DOHH2 (cell line): ENCODE data around the gene PKM.

ENCODE experiments used
- H3F3A ChIP-seq: fragments of 200-600 bp; sonication (generic), shearing (Covaris generic); 2 replicates; pipeline ENCODE4 v1.6.0; 2016; ENCODE audit warnings: antibody characterized with exemption, mild to moderate bottlenecking; ENCODE audit not compliant: control insufficient read depth, insufficient read depth
- H3K27ac ChIP-seq: fragments of 200-600 bp; sonication (generic); 2 replicates; pipeline ENCODE4 v1.5.1; 2014; ENCODE audit warnings: low read depth, mild to moderate bottlenecking, low read length, moderate library complexity
- H3K27me3 ChIP-seq: fragments of 200-600 bp; sonication (generic); 2 replicates; pipeline ENCODE4 v1.6.1; 2014; ENCODE audit warnings: mild to moderate bottlenecking, low read length, mixed read lengths; ENCODE audit not compliant: control insufficient read depth
- H3K36me3 ChIP-seq: fragments of 200-600 bp; sonication (generic); 2 replicates; pipeline ENCODE4 v1.6.1; 2014; ENCODE audit warnings: mild to moderate bottlenecking, low read length, moderate library complexity, mixed read lengths; ENCODE audit not compliant: control insufficient read depth
- H3K4me1 ChIP-seq: fragments of 200-600 bp; sonication (generic); 2 replicates; pipeline ENCODE4 v1.6.1; 2014; ENCODE audit warnings: mild to moderate bottlenecking, low read length, mixed read lengths; ENCODE audit not compliant: control insufficient read depth
- H3K4me2 ChIP-seq: fragments of 200-600 bp; sonication (generic); 2 replicates; pipeline ENCODE4 v1.6.0; 2014; ENCODE audit warnings: mild to moderate bottlenecking, low read length, moderate library complexity
- H3K4me3 ChIP-seq: fragments of 200-600 bp; sonication (generic); 2 replicates; pipeline ENCODE4 v1.5.1; 2014; ENCODE audit warnings: mild to moderate bottlenecking, low read length, mixed read lengths
- H3K79me2 ChIP-seq: fragments of 200-600 bp; sonication (generic); 2 replicates; pipeline ENCODE4 v1.6.1; 2014; ENCODE audit warnings: mild to moderate bottlenecking, low read length, mixed read lengths; ENCODE audit not compliant: control insufficient read depth
- H3K9me2 ChIP-seq: fragments of 200-600 bp; sonication (generic); replicated peaks from 2 replicates; pipeline ENCODE4 v1.6.1; 2014; ENCODE audit warnings: mild to moderate bottlenecking, low read length, mixed read lengths; ENCODE audit not compliant: control insufficient read depth
- H3K9me3 ChIP-seq: fragments of 200-600 bp; sonication (generic); 2 replicates; pipeline ENCODE4 v1.6.1; 2014; ENCODE audit warnings: antibody characterized with exemption, low read length, mixed read lengths; ENCODE audit not compliant: control insufficient read depth, insufficient read depth
- H4K20me1 ChIP-seq: fragments of 200-600 bp; sonication (generic); 2 replicates; pipeline ENCODE4 v1.6.0; 2014; ENCODE audit warnings: low read depth, mild to moderate bottlenecking, antibody characterized with exemption, low read length, moderate library complexity; ENCODE audit not compliant: control insufficient read depth, insufficient read depth
- EZH2phosphoT487 ChIP-seq: fragments of 200-600 bp; sonication (generic); IDR thresholded peaks from 2 replicates; pipeline ENCODE4 v1.6.1; 2017; ENCODE audit warnings: borderline replicate concordance, mild to moderate bottlenecking, antibody characterized with exemption, low read length, moderate library complexity, mixed read lengths
- TF ChIP-seq, protein P1 (sequence below): fragments of 200-600 bp; sonication (generic); IDR thresholded peaks from one replicate; pipeline ENCODE4 v1.5.1; 2014; ENCODE audit warnings: antibody characterized with exemption, mild to moderate bottlenecking, low read depth, low read length; ENCODE audit not compliant: poor library complexity, severe bottlenecking

The PKM gene

DNA sequence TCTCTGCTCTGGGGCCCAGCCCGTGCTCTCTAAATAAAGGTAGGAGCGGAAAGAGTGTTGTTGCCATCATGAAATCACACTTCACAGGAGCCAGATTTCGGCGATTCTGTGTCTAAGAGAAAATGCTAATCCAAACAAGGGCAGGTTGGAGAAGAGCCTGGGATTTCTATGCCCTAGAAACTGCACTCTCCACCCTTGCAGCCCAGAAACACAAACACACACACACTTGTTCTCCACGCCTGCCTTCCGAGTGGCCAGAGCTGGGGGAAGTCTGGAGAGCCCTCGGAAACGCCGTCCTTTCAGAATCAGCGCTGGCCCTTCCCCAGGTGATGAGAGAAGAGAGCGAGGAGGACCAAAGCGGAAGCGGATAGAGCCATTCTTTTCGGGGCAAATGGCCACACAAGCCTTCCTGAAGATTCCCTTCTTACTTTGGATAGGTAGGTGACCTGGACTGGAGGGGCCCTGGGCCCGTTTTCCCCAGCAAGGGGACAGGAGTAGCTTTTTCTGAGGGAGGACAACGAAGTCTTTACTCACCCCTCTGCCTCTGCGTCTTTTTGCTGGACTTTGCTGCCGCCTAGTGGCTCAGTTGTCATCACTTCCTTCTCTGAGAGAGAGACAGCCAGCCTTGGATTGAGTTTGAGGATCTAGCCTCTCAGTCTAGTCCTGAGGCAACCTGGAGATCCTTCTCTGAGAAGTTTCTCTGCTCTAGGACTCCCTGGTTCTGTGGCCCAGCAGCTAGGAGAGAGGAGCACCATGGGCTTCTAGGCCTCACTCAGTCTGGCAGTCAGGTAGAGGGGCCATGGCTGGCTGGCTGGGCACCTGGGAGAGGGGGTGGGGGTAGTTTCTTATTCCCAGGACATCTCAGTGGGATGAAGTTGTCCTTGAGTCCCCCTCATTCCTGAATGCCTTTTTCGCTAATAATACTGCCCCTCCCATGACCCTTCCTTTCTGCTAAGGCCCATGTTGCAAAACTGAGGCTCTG lies 75.1 kb downstream of the PKM start:
- Histone ChIP-seq H3K4me3 (peak overlapping the region; percentile 43), H3K9me3 (no peaks in the 10 kb centered on the region), H3K79me2 (no peaks in the 10 kb centered on the region), H3K9me2 (no peaks in the 10 kb centered on the region), H3K27ac (no peak overlapping the region), H3F3A (no peaks in the 10 kb centered on the region), H4K20me1 (no peaks in the 10 kb centered on the region), H3K36me3 (no peaks in the 10 kb centered on the region), H3K27me3 (no peaks in the 10 kb centered on the region), H3K4me2 (peak overlapping the region; percentile 41), H3K4me1 (peaks cover 10% of the 10 kb centered on the region)
- no peak for TF ChIP-seq EZH2phosphoT487
- TF ChIP-seq, protein P1, sequence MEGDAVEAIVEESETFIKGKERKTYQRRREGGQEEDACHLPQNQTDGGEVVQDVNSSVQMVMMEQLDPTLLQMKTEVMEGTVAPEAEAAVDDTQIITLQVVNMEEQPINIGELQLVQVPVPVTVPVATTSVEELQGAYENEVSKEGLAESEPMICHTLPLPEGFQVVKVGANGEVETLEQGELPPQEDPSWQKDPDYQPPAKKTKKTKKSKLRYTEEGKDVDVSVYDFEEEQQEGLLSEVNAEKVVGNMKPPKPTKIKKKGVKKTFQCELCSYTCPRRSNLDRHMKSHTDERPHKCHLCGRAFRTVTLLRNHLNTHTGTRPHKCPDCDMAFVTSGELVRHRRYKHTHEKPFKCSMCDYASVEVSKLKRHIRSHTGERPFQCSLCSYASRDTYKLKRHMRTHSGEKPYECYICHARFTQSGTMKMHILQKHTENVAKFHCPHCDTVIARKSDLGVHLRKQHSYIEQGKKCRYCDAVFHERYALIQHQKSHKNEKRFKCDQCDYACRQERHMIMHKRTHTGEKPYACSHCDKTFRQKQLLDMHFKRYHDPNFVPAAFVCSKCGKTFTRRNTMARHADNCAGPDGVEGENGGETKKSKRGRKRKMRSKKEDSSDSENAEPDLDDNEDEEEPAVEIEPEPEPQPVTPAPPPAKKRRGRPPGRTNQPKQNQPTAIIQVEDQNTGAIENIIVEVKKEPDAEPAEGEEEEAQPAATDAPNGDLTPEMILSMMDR = peak; percentile 91

DNA sequence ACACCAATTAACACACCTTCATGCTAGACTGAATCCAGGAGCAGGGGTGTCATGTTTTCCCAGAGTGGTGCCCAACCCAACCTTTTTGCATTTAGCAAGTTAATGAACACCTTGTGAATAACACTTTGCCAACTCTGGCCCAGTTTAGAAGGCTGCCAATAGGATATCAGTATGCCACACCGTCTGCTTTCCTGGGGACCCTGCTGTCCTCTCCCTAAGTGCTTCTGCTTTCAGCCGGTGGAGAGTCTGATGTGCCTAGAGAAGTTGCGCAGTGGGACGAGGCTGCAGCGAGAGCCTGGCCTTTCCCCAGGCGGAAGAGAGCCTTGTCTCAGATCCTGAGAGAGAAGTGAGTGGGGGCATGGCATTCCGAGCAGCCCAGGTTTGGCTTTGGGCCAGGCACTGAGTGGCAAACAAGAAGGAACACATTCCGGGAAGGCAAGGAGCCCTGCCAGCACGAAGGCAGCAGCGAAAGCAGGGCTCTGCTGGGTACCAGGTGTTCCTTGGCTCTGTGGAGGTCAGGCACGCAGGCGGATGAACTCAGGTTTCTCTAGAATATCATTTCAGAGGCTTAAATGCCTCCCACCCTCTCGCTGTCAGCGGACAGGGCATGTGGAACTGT lies 75.9 kb downstream of the PKM start:
- Histone ChIP-seq H3K36me3 (no peaks in the 10 kb centered on the region), H3K9me2 (no peaks in the 10 kb centered on the region), H3K4me3 (no peak overlapping the region), H4K20me1 (no peaks in the 10 kb centered on the region), H3K9me3 (no peaks in the 10 kb centered on the region), H3K27me3 (no peaks in the 10 kb centered on the region), H3K4me1 (peaks cover 10% of the 10 kb centered on the region), H3K27ac (no peak overlapping the region), H3K79me2 (no peaks in the 10 kb centered on the region), H3F3A (no peaks in the 10 kb centered on the region), H3K4me2 (peak overlapping the region; percentile 41; the same call in 1 of the 2 replicates)
- TF ChIP-seq EZH2phosphoT487 = no peak
- TF ChIP-seq, protein P1 = no peak

DNA sequence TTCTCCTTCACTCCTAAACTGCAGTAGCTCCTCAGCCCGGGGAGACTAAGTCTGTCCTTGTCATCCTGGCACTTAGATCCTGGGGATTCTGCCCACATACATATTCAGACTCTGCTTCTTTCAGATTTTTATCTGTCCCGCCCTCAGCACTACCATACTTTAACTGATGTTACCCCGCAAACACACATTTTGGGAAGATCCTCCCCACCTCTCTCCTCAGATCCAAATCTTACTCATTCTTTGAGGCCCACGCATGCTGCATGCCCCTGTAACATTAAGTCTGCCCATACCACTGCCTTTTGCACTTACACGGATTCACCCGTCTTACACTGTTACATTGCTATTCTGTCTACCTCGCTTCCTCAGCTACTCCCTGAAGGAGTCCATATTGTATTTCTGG lies 76.7 kb downstream of the PKM start:
- H3K9me2 ChIP-seq = no peaks in the 10 kb centered on the region
- no peak overlapping the region for H3K27ac ChIP-seq
- no peaks in the 10 kb centered on the region for H4K20me1 ChIP-seq
- H3K4me3 ChIP-seq = no peak overlapping the region
- H3K27me3 ChIP-seq = no peaks in the 10 kb centered on the region
- H3F3A ChIP-seq = no peaks in the 10 kb centered on the region
- no peaks in the 10 kb centered on the region for H3K79me2 ChIP-seq
- no peaks in the 10 kb centered on the region for H3K36me3 ChIP-seq
- peaks cover 10% of the 10 kb centered on the region for H3K4me1 ChIP-seq
- H3K4me2 ChIP-seq = no peak overlapping the region
- no peaks in the 10 kb centered on the region for H3K9me3 ChIP-seq
- TF ChIP-seq, protein P1 = no peak
- TF ChIP-seq EZH2phosphoT487 = no peak
